Measurements from ENCODE around the gene PRRC2C. TPM values are rescaled to one million over a fixed set of nuclear protein-coding genes. Genes with fewer than 3 reads are reported as not detected.

PRRC2C gene
- total RNA-seq, 1 donor from 2014 or later, result 51.7 TPM

- intact Hi-C loops (cut with micrococcal nuclease), result no loop called here
- DNase-seq, result no peak
- ATAC-seq, result no peak
These were observed 131.3 kb downstream of the PRRC2C start for GRCh38 chr1:171616586-171616985.

- intact Hi-C loops (cut with micrococcal nuclease), result no loop called here
- ATAC-seq (no peak), DNase-seq (no peak)
These were observed 136.8 kb downstream of the PRRC2C start, which contains the start of gene MYOCOS for GRCh38 chr1:171622152-171622462. Gene MYOCOS (plus strand): TSS chr1:171622243. CDS start chr1:171623884, 1,641 bp downstream.

- no peak for ATAC-seq
- DNase-seq, result no peak
These were observed 138.5 kb downstream of the PRRC2C start for GRCh38 chr1:171623651-171624331.

GRCh38 chr1:171625225-171625624 is 139.9 kb downstream of the PRRC2C start:
- ATAC-seq (no peak), DNase-seq (no peak)
- intact Hi-C loops (cut with micrococcal nuclease), result no loop called here

More at GRCh38 chr1:171623651-171624331, 138.5 kb downstream of the PRRC2C start:
- intact Hi-C loops (cut with micrococcal nuclease), result no loop called here

- intact Hi-C loops (cut with micrococcal nuclease), result no loop called here
- no peak for DNase-seq
- no peak for ATAC-seq
These were observed 141.7 kb downstream of the PRRC2C start for GRCh38 chr1:171627020-171627419.

- ATAC-seq (no peak), DNase-seq (no peak)
- intact Hi-C loops (cut with micrococcal nuclease), result no loop called here
These were observed 142.9 kb downstream of the PRRC2C start for GRCh38 chr1:171628225-171628624.

GRCh38 chr1:171635661-171636060 is 150.3 kb downstream of the PRRC2C start:
- intact Hi-C loops (cut with micrococcal nuclease), result no loop called here
- no peak for DNase-seq
- no peak for ATAC-seq

GRCh38 chr1:171636141-171636540 is 150.8 kb downstream of the PRRC2C start:
- intact Hi-C loops (cut with micrococcal nuclease), result no loop called here
- ATAC-seq, result no peak

GRCh38 chr1:171637928-171638576 is 152.7 kb downstream of the PRRC2C start:
- DNase-seq (no peak), ATAC-seq (no peak)
- intact Hi-C loops (cut with micrococcal nuclease), result no loop called here

More at GRCh38 chr1:171636141-171636540, 150.8 kb downstream of the PRRC2C start:
- no peak for DNase-seq

GRCh38 chr1:171640225-171640624 is 154.9 kb downstream of the PRRC2C start:
- ATAC-seq, result no peak
- DNase-seq, result no peak
- intact Hi-C loops (cut with micrococcal nuclease), result no loop called here

GRCh38 chr1:171641076-171641864 is 155.9 kb downstream of the PRRC2C start:
- intact Hi-C loops (cut with micrococcal nuclease), result no loop called here
- ATAC-seq (no peak), DNase-seq (no peak)

- no peak for DNase-seq
- intact Hi-C loops (cut with micrococcal nuclease), result no loop called here
- ATAC-seq, result no peak
These were observed 156.9 kb downstream of the PRRC2C start for GRCh38 chr1:171642197-171642596.

Other genes with a start within 250 kb of the PRRC2C start
- 0.59 TPM for gene FMO1, start 237.0 kb upstream of the PRRC2C start, total RNA-seq
- 2.2 TPM for gene FMO4, start 171.3 kb upstream of the PRRC2C start, total RNA-seq
- gene MYOCOS, start 136.7 kb downstream of the PRRC2C start, total RNA-seq, result not detected
- gene MYOC, start 167.2 kb downstream of the PRRC2C start, total RNA-seq, result 8.3 TPM